ENCODE results near the gene ST3GAL2.

The ST3GAL2 gene

DNA sequence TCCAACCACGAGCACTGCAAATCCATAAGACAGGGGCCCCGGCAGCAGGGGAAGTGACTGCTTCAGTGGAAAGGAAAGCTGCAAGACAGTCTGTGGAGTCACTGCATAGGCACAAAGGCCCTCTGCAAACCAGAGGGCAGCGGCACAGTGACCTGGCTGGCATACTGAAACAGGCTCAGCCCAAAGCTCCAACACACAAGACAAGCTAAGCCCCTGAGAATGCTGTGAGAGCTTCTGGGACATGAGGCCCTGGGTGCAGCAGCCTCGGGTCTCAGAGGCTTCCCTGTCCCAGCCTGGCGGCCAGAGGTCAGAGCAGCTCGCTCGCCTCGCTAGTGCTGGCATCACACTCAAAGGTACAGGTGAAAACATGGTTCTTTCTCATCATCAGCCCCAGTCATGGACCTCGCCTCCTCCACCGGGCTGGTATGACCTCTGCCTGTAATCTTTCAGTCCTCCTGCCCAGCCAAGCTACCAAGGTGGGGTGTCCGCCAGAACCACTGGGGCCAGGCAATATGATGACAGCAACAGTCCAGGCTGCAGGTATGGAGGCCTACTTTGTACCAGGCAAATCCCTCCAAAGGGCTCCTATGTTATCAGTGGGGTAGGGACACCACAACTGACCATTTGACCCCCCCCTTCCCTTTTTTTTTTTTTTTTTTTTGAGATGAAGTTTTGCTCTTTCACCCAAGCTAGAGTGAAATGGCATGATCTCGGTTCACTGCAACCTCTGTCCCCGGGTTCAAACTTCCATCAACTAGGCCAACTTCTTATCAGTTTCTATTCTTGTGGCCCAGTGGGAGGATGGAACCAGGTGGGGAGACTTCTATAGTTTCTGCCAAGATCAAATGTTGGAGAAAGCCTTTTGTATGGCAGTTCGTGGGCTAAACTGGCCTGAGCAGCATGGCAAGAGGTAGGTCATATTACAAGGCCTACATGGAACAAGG lies 19.2 kb downstream of the ST3GAL2 start:
- no peak for TF ChIP-seq GATA2 (IDR thresholded peaks at IDR 0.05; ENCODE audit: low read depth, low read length)
- no peak for TF ChIP-seq GATA3 (IDR thresholded peaks at IDR 0.05; ENCODE audit: low read depth, low read length)

DNA sequence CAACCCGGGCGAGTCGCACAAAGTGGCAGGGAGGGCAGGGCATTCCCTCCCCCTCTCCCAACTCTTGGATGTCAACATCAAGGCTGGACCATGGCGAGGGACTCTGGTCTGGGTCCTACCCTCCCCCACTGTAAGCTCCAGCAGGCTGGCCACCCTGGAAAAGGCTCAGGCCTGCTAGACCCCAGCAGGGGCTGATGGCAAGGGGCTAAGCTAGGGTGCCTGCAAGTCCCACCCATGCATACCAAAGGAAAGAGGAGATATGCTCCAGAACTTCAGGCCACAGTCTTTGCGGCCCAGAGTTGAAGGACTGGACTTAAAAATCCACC lies 19.9 kb downstream of the ST3GAL2 start:
- TF ChIP-seq GATA3 (IDR thresholded peaks at IDR 0.05; ENCODE audit: low read depth, low read length) = no peak
- no peak for TF ChIP-seq GATA2 (IDR thresholded peaks at IDR 0.05; ENCODE audit: low read depth, low read length)

DNA sequence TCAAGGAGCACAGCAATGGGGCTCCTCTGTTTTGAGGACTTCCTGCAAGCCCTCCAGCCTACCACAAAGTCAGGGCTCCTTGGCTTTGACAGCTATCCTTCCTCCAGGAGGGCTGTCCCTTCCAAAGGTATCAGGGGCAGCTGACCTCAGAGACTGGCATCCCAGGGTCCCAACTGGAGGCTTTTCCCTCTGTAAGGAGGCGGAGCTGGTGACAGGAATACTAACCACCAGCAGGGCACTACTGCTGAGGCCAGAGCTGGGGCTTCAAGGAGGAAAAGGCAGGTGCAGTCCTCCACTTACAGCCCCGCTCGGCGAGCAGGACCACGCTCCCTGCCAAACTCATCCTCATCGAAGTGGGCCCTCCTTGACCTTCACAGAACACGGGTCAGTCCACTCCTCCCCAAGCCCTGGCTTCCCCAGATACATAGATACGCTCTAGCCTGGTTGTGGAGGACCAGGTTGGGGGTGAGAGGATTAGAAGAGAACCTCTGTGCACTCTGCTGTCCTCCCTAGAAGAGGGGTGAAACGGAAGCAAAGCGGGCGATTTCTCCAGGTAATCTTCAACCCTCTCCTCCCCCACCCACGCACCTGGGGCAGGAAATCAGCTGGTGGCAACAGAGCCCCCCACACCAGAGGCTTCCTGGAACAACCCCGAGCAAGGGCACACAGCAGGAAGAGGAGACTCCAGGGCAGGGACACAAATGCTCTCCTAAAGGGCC lies 20.5 kb downstream of the ST3GAL2 start:
- TF ChIP-seq GATA2 (IDR thresholded peaks at IDR 0.05; ENCODE audit: low read depth, low read length) (no peak), GATA3 (IDR thresholded peaks at IDR 0.05; ENCODE audit: low read depth, low read length) (no peak)

DNA sequence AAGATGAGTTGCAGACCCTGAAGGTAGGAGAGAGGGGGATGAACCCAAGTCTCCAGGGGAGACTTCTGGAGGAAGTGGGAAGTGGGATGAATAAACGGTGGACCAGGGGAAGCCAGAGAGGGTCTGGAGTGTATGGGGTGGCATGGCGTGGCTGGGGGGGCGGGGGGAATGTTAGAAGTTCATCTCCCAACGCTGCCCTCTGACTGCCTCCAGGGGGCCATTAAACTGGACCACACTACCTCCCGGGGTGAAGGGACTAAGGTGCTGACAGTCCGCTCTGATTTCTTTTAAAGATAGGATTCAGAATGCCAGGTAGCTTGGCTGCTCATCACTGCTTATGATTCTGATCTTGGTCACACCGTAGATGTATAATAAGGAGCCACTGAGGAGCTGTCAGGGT lies 21.2 kb downstream of the ST3GAL2 start:
- no peak for TF ChIP-seq GATA2 (IDR thresholded peaks at IDR 0.05; ENCODE audit: low read depth, low read length)
- no peak for TF ChIP-seq GATA3 (IDR thresholded peaks at IDR 0.05; ENCODE audit: low read depth, low read length)

DNA sequence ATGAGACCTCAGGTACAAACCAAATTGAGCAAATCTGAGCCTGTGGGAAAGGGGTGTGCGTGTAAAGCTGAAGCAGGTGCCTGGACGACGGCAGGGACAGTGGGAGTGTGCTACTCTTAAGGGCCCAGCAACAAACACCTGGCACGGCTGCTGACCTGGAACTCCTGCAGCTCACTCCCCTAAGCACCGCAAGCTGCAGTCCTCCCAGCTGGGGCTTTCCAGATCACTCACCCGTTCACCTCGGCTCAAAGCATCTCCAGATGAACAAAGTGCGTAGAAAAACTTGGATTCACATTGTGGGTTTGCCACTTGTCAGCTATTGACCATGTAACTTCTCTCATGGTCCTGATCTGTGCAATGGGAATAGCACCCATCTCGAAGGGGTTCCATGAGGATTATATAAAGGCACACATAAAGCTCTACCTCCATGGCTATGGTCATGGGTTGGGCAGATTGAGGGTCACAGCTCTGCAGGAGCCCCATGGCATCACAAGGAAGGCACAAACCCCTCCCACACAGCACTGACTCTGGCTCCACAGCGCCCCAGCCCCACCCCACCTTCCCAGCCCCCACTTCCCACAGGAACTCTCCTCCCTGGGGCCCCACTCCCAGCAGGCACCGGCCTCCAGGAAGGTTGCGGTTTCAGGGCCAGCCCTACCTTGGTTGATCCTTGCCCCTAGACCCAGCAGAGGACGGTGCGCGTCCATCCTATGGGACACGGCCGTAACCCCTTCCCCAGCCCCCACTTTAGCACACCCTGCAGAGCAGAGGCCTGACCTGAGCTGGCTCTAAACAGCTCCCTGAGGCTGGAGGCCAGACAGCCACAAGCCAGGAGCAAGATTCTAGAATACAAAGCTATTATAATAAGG lies 21.9 kb downstream of the ST3GAL2 start:
- TF ChIP-seq GATA2 (IDR thresholded peaks at IDR 0.05; ENCODE audit: low read depth, low read length) = no peak
- TF ChIP-seq GATA3 (IDR thresholded peaks at IDR 0.05; ENCODE audit: low read depth, low read length) = no peak

DNA sequence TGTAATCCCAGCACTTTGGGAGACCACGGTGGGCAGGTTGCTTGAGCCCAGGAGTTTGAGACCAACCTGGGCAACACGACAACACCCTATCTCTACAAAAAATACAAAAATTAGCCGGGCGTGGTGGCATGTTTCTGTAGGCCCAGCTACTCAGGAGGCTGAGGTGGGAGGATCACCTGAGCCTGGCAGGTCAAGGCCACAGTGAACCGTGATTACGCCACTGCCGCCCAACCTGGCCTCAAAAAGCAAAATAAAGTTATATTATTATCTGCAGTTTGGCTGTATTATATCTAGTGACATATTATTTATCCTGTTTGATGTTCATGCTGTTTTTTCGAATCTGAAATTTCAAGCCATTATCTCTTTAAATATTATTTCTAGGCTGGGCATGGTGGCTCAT lies 26.5 kb downstream of the ST3GAL2 start:
- no peak for TF ChIP-seq GATA2 (IDR thresholded peaks at IDR 0.05; ENCODE audit: low read depth, low read length)
- TF ChIP-seq GATA3 (IDR thresholded peaks at IDR 0.05; ENCODE audit: low read depth, low read length) = no peak

DNA sequence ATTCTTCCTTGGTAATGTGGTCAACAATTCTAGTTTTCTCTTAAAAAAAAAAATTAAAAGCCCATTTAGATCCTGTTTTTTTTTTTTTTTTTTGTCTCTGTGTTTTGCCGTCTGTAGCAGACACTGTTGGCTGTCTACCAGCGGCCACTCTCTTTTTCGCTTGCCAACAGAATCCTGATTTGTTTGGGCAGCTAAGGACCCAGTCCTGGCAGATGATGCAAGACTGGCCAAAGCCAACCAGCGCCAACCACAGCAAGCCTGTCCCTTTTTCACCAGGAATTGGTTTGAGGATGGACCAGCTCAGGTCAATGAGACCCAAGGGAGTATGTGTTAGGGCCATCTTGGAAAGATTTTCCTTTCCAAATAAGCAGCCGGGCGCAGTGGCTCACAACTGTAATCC lies 28.2 kb downstream of the ST3GAL2 start:
- no peak for TF ChIP-seq GATA3 (IDR thresholded peaks at IDR 0.05; ENCODE audit: low read depth, low read length)
- no peak for TF ChIP-seq GATA2 (IDR thresholded peaks at IDR 0.05; ENCODE audit: low read depth, low read length)

DNA sequence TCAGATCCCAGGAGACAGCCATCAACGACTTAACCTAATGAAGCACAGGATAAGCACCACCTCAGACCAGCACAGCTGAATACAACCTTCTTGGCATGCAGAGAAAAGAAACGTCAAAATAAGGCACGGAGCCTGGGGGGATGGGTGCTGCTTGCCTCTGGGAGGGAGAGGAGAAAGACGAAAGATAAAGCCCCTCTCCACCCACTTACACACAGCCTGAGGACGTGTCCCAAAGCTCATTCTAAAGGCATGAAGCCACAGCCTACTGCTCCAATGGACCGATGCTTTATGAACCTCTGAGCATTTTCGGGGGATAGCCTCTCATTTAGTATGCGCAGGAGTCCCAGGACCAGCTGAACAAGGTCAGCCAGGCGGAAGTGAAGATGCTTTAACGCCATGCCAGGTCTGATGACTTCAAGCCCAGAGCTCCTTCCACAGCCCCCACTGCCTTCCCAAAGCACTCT lies 31.1 kb downstream of the ST3GAL2 start:
- TF ChIP-seq GATA3 (IDR thresholded peaks at IDR 0.05; ENCODE audit: low read depth, low read length) (no peak), GATA2 (IDR thresholded peaks at IDR 0.05; ENCODE audit: low read depth, low read length) (no peak)

DNA sequence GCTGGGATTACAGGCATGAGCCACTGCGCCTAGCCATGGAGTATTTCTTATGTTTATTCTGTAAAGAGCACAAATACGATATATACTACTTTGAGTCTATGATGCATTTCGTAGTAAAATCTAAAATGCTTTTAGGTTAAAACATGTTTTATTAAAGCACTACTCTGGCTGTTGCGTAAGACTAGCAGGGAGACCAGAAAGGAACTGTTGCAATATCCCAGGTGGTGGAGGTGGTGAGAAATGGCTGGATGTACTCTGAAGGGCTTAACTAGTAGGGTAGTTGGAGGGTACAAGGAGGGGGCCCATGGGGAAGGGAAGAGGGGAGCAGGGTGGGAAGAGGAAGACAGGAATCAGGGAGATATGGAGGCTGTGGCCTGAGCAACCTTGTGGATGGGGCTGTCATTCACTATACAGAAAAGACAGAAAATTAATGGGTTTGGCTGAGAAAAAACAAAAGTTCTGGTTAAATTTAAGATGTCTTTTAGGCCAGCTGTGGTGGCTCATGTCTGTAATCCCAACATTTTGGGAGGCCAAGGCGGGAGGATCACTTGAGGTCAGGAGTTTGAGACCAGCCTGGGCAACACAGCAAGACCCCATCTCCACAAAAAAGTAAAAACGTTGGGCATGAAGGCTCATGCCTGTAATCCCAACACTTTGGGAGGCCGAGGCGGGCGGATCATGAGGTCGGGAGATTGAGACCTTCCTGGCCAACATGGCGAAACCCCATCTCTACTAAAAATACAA lies 35.8 kb downstream of the ST3GAL2 start:
- no peak for TF ChIP-seq GATA3 (IDR thresholded peaks at IDR 0.05; ENCODE audit: low read depth, low read length)
- TF ChIP-seq GATA2 (IDR thresholded peaks at IDR 0.05; ENCODE audit: low read depth, low read length) = no peak

DNA sequence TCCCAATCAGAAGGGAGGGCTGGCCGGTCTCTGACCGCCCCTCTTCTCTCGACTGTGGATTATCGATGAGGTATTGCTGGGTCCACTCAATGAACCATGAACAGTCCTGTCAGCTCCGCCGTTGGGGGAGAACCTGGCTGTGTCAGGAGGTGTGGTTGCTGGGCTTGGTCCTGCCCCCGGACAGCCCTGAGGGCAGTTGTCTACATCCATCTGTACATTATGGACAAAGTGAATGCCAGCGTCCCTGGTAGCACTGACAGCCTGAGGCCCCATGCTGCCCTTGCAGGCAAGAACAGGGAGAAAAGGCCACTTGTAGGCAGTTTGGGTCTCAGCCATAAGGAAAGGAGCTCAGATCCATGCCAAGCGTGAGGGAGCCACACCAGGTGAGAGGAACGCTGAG lies 38.9 kb downstream of the ST3GAL2 start:
- TF ChIP-seq GATA3 (IDR thresholded peaks at IDR 0.05; ENCODE audit: low read depth, low read length) (no peak), GATA2 (IDR thresholded peaks at IDR 0.05; ENCODE audit: low read depth, low read length) (no peak)

DNA sequence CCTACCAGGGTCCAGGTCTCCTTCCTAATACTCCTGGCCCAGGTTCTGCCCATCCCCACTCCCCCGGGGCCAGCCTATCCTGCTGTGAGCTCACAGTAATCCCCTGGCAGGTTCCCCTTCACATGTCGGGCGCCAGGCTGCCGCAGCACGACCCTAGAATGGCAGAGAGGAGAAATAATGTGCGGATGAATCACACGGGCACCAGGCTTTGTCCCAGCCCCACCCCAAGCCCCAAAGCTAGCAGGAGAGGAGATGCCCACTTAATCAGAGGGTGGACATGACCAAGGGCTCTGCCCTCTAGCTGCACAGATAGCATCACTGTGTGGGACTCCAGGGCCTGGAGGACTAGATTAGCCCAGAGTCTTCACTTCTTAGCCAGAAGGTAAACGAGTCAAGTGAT lies 39.5 kb downstream of the ST3GAL2 start:
- TF ChIP-seq GATA2 (IDR thresholded peaks at IDR 0.05; ENCODE audit: low read depth, low read length) (no peak), GATA3 (IDR thresholded peaks at IDR 0.05; ENCODE audit: low read depth, low read length) (no peak)

DNA sequence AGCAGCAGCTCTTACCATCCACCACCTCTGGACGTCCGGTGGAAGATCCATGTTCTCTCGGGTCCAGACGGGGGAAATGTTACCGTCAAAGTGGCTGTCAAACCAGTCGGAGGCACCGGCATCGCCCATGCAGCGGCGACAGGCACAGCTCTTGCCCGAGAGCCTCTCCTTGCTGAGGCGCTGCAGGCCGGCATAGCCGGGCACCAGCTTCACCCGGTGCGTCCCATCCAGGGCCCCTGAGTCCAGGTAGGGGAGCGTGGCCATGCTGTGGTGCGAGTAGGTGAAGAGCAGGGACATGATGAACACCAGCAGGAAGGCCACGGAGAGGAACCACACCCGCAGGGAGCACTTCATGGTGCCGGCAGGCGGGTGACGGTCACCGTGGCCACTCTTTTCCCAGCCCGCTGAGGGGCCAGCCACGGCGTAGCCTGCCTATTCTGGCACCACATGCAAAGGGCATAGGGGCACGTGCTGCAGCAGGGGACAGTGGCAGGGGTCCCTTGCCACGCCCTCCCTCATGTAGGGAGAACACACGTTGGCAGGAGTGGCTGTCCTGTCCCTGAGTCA lies 40.6 kb downstream of the ST3GAL2 start:
- TF ChIP-seq GATA2 (IDR thresholded peaks at IDR 0.05; ENCODE audit: low read depth, low read length) = no peak
- TF ChIP-seq GATA3 (IDR thresholded peaks at IDR 0.05; ENCODE audit: low read depth, low read length) = no peak
